Stimulated activated CD8-positive, alpha-beta memory T cell treated with anti-CD3 and anti-CD28 coated beads, Interleukin-2, amount 100 ng/mL, for 1 hour (primary cell): ENCODE results near the gene AMPH.
"Not testable (repeated sequence)": the region's sequence is repeated elsewhere in the genome, so short reads cannot be mapped to it uniquely, and the experiment has no call there.

Experiments
- DNase-seq, 2 donors: peaks; one replicate each; pipeline ENCODE4 v3.0.0-alpha.2; 2020; ENCODE audit warnings: low read depth in 2 of 2

Gene AMPH

DNA sequence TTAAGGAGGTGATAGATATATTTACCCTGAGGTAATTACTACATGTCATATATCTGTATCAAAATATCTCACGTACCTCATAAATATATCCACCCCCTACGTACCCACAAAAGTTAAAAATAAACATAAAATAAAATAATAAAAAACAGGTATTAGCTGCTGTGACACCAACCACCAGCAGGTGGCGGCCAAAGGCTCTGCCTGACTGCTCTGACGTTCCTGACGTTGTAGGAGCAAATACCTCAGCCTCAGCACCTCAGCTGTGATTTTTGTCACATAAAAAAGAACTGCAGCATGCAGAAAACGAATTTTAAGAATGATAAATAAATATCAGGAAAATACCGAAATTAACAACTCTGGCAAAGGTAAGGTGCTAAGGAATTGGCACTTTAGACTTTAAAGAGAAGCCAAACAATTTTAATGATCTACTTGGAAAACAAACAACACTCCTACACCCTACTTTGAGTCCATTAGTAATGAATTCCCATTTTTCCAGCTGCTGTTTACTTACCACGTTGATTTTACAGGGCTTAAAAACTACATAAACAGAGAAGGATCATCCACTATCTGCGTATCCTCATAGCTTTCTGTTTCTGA, 232.3 kb downstream of the AMPH start:
- DNase-seq, result peak; percentile 25 to 38

DNA sequence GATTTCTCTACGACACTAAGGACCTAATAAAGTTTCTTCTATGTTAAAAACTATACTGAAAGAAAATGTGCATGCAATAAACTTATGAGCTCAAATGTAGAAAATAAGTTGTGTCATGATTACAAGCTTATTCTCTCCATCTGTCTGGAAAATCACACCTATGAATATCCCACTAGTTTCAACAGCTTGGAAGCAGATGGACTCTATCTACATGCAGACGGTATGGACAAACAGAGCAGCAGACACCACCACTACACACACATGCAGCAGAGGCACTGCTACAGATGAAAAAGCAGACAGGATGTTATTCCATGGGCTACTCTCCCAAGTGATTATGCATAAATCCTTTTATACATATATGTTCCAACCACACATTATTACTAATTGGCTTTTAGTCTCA, 234.3 kb downstream of the AMPH start:
- DNase-seq, result no peak

- DNase-seq, result not testable (repeated sequence)
Measured at GRCh38 chr7:38395921-38396552, 235.1 kb downstream of the AMPH start.

DNA sequence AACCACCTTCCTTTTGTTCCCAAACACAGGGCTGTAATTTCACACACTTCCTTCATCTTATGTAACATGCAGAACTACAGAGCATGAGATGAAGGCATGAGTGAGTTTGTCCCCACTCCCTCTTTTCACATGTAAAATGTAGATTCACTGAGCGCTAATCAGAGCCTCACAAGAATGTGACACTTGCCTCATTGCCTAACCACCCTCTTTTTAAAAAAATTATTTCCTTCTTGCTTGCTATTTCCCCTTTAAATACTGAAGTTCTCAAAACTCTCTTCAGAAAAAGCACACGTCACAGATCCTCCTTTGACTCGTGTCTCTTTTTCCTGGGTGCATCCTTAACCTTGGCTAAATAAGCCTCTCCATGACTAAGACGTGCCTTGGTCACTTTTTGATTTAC, 236.5 kb downstream of the AMPH start:
- no peak for DNase-seq

GRCh38 chr7:38393874-38394273, 237.3 kb downstream of the AMPH start:
- DNase-seq, result no peak

- no peak for DNase-seq
Measured at GRCh38 chr7:38391751-38392150, 239.4 kb downstream of the AMPH start.

GRCh38 chr7:38385682-38386081, 245.5 kb downstream of the AMPH start:
- DNase-seq, result no peak

GRCh38 chr7:38383281-38383680, 247.9 kb downstream of the AMPH start:
- DNase-seq, result no peak

DNA sequence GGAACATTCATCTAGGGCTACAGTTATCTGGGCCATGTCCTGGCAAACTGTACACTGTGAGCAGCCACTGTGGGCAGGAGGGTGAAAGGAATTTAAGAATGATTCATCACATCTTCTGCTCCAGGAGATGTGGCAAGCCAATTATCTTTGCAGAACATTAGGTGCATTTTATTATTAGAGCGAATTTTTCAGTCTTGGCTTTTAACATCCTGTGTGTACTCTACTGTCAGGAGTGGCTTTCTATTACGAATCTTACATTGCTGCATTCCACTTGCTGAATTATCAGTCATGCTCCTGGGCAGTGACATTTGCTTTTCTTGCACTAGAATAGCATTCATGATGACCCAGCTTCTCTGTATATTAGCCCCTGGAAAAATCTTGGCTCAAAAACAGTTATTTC, 248.5 kb downstream of the AMPH start:
- DNase-seq, result no peak

DNA sequence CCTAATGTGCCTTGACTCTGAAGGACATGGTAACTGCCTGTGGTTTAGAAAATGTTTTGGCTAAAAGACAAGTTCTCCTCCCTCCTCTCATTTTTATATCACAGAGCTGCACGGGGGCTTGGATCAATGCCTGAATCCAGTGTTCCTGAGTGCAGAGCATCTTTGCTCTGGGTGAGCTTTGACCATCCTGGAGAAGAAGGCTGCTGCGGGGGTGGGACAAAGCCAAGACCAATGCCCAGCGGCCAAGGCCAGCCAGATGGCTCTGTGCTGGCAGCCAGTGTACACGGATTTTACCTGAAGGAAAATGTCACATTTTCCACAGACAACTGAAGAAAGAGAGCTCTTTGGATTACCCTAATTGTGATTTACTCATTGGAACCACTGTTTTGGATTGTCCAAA, 255.7 kb downstream of the AMPH start:
- no peak for DNase-seq

DNA sequence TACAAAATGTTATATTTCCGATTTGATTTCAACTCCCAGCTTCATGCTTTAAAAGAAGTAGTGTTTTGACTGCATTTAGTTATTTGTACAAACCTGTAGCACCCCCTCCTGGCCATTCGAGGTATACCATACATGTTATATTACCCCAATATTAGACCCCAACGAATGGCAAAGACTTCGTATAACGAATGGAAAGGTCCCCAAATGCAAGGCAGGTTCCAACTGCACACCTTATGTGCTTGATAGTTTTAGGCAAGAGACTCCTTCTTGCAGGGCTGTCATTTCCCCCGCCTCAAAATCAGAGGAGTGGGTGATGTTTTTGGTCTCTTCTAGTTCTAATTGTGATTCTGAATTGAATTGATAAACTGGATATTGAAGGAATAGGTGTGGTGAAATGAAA, 256.7 kb downstream of the AMPH start:
- DNase-seq, result peak in 1 of 2 donors; percentile 50

DNA sequence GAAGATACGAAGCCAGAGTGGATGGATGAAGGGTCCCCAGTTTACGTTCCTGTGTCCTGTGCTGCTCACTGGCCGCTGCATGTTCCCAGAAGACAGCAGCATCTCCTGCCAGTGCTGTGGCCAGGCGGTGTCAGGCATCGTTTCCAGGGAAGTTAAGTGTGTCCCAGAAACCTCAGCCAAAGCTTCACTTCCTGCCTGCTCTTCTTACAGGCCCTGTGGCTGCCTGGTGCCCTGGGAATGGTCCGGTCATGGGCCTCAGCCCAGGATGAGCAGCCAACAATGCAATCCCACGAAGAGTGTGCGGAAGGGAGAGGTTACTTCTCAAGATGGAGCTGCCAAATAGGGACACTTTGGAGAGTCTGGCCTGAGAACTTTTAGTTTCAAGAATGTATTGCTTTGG, 258.0 kb downstream of the AMPH start:
- no peak for DNase-seq

GRCh38 chr7:38372290-38372689, 258.9 kb downstream of the AMPH start:
- no peak for DNase-seq

- peak; percentile 66 to 70 for DNase-seq
Measured at GRCh38 chr7:38369816-38370493, 261.2 kb downstream of the AMPH start.

DNA sequence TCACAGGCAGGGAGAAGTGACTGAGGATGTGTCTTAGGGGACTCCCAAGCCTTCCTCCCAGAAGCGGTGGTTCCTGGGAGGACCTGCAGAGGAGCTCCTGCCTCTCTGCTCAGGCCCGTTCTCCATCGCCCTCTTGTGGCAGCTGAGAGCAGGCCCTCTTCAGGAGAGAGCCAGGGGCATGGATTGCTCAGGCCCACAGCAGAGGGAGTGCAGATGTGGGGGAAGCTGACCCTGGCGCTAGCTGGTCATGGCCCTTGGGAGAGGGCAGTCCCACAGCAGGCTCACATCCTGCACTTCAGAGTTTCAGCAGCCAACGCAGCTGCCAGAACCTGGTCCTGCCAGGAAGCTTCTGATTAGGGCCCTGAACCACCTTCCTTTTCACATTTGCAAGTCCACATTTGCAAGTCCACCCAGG, 263.0 kb downstream of the AMPH start:
- DNase-seq, result peak; percentile 54 to 61

DNA sequence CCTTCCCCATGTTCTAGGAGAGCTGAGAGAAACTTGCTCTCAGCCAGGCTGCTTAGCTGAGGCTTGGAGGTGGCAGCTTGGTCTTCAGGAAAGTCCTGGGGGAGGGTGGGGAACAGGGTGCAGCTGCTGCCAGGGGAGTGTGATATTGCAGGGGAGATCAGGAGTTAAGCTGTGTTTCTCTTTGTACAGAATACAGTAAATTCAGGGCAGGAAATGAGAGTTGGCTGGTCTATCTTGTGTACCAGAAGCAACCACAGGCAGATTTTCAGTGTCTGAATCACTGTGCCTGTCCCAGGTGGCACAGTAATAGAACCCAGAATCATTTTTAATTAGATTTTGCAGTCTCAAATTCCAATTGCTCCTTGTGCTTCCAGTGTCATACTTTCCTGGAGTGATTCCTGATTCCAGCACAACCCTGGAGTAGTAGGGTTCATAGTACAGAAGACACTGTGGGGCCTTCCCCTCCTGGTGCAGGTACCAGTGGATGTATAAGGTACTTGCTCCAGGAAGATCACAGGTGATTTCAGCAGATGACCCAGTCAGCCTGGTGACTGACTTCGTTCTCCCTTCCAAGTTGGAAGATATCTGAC, 263.8 kb downstream of the AMPH start:
- no peak for DNase-seq

DNA sequence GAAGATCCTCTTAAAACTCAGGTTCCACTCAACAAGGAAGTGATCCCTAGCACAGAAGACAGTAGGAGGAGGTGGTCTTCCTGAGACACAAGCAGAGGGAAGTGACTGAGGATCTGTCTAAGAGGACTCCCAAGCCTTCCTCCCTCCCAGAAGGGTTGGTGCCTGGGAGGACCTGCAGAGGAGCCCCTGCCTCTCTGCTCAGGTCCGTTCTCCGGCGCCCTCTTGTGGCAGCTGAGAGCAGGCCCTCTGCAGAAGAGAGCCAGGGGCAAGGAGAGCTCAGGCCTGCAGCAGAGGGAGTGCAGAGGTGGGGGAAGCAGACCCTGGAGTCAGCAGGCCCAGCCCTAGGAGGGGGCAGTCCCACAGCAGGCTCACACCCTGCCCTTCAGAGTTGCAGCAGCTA, 267.8 kb downstream of the AMPH start:
- peak in 1 of 2 donors; percentile 56 for DNase-seq

DNA sequence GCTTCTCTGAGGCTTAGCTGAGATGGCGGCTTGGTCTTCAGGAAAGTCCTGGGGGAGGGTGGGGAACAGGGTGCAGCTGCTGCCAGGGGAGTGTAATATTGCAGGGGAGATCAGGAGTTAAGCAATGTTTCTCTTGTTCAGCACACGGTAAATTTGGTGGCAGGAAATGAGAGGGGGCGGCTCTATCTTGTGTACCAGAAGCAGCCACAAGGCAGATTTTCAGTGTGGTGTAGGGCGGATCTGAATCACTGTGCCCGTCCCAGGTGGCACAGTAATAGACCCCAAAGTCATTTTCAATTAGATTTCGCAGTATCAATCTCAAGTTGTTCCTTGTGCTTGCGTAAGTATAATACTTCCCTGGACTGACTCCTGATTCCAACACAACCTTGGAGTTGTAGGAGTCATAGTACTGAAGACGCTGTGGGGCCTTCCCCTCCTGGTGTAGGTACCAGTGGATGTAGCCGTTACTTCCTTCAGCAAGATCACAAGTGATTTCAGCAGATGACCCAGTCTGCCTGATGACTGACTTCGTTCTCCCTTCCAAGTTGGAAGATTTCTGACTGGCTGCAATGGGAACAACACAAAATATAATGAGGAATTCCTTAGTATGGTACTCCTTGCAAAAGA, 268.4 kb downstream of the AMPH start:
- not testable (repeated sequence) for DNase-seq

- no peak for DNase-seq
Measured at GRCh38 chr7:38360776-38361175, 270.4 kb downstream of the AMPH start.

- peak in 1 of 2 donors; percentile 64 for DNase-seq
Measured at GRCh38 chr7:38359071-38359601, 272.0 kb downstream of the AMPH start.

- DNase-seq, result not testable (repeated sequence)
Measured at GRCh38 chr7:38358273-38358831, 272.8 kb downstream of the AMPH start.
